IMR-90 (cell line): ENCODE data around the gene CPEB1.

ENCODE experiments used
- BHLHE40 ChIP-seq: fragments of 150-350 bp; IDR thresholded peaks from 2 replicates; pipeline ENCODE4 v1.6.1; 2016; ENCODE audit warnings: mild to moderate bottlenecking, low read depth, low read length
- CHD1 ChIP-seq: IDR thresholded peaks from 2 replicates; pipeline ENCODE4 v1.6.1; 2012; ENCODE audit warnings: low read depth, low read length, improper control_type of control experiment
- FOS ChIP-seq: fragments of 150-350 bp; IDR thresholded peaks from 2 replicates; pipeline ENCODE4 v1.6.1; 2016; ENCODE audit warnings: low read depth, low read length
- MXI1 ChIP-seq: IDR thresholded peaks from 2 replicates; pipeline ENCODE4 v1.6.1; 2012; ENCODE audit warnings: low read depth, mild to moderate bottlenecking, low read length, moderate library complexity, borderline replicate concordance
- NFE2L2 ChIP-seq: fragments of 150-350 bp; IDR thresholded peaks from 2 replicates; pipeline ENCODE4 v1.6.1; 2016; ENCODE audit warnings: low read depth, mild to moderate bottlenecking, low read length
- POLR2A ChIP-seq: IDR thresholded peaks from 2 replicates; pipeline ENCODE4 v1.6.1; 2012; ENCODE audit warnings: mild to moderate bottlenecking, low read depth, low read length
- RAD21 ChIP-seq: IDR thresholded peaks from 2 replicates; pipeline ENCODE4 v1.6.1; 2012; ENCODE audit warnings: low read length, improper control_type of control experiment
- RCOR1 ChIP-seq: IDR thresholded peaks from 2 replicates; pipeline ENCODE4 v1.6.1; 2012; ENCODE audit warnings: mild to moderate bottlenecking, low read length, improper control_type of control experiment; ENCODE audit not compliant: insufficient replicate concordance
- RFX5 ChIP-seq: IDR thresholded peaks from 2 replicates; pipeline ENCODE4 v1.8.0; 2012; ENCODE audit warnings: low read depth, mild to moderate bottlenecking, low read length, moderate library complexity
- SMC3 ChIP-seq: fragments of 150-350 bp; IDR thresholded peaks from 2 replicates; pipeline ENCODE4 v1.6.1; 2016; ENCODE audit warnings: low read depth, mild to moderate bottlenecking, antibody characterized with exemption, low read length, moderate library complexity
- TF ChIP-seq, protein P1 (sequence below): conservative IDR thresholded peaks from 2 replicates; pipeline ENCODE4 v1.5.1; 2012; ENCODE audit warnings: mild to moderate bottlenecking, low read depth, low read length, improper control_type of control experiment
- TF ChIP-seq, protein P2 (sequence below): fragments of 150-350 bp; IDR thresholded peaks from 2 replicates; pipeline ENCODE4 v1.6.1; 2016; ENCODE audit warnings: low read depth, mild to moderate bottlenecking, low read length, moderate library complexity, borderline replicate concordance

DNA sequence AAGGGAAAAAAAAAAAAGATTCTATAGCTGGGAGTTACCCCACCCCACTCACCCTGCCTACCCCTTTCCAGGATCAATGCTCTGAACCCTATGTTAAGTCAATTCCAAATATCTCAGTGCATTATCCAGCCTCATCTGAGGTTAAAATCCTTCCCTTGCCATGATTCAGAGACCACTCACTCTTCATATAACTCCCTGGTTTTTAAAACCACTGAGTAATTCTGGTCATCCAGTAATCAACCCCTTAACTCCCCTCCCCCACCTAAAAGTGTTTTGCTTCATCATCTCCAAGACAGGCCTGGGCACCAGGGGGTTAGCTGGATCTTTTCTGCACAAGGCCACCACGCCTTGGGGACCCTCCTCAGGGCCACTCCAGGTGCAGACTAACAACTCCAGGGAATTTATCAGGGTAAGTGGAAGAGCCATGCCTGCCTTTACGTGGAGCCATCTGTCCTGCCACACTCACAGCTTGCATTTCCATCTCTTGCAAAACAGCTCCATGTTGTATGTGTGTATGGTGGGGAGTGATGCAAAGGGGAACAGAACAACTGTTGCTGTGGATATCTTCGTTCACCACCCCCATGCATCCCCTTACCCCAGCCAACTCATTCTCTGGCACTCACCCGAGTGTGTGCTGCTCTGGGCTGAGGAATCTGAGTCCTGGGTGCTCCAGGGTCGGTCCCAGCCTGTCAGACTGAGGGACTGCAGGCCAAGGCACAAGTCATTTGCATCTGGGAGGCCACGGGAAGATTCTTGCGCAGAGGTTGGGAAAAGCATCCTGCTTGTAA is 76.2 kb downstream of the CPEB1 start:
- no peak for TF ChIP-seq POLR2A
- TF ChIP-seq, protein P1, sequence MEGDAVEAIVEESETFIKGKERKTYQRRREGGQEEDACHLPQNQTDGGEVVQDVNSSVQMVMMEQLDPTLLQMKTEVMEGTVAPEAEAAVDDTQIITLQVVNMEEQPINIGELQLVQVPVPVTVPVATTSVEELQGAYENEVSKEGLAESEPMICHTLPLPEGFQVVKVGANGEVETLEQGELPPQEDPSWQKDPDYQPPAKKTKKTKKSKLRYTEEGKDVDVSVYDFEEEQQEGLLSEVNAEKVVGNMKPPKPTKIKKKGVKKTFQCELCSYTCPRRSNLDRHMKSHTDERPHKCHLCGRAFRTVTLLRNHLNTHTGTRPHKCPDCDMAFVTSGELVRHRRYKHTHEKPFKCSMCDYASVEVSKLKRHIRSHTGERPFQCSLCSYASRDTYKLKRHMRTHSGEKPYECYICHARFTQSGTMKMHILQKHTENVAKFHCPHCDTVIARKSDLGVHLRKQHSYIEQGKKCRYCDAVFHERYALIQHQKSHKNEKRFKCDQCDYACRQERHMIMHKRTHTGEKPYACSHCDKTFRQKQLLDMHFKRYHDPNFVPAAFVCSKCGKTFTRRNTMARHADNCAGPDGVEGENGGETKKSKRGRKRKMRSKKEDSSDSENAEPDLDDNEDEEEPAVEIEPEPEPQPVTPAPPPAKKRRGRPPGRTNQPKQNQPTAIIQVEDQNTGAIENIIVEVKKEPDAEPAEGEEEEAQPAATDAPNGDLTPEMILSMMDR: no peak
- no peak for TF ChIP-seq MXI1
- no peak for TF ChIP-seq NFE2L2
- no peak for TF ChIP-seq SMC3
- TF ChIP-seq RFX5: no peak
- TF ChIP-seq, protein P2, sequence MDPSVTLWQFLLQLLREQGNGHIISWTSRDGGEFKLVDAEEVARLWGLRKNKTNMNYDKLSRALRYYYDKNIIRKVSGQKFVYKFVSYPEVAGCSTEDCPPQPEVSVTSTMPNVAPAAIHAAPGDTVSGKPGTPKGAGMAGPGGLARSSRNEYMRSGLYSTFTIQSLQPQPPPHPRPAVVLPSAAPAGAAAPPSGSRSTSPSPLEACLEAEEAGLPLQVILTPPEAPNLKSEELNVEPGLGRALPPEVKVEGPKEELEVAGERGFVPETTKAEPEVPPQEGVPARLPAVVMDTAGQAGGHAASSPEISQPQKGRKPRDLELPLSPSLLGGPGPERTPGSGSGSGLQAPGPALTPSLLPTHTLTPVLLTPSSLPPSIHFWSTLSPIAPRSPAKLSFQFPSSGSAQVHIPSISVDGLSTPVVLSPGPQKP: no peak
- no peak for TF ChIP-seq BHLHE40
- TF ChIP-seq RCOR1: no peak
- no peak for TF ChIP-seq RAD21
- TF ChIP-seq FOS: no peak
- no peak for TF ChIP-seq CHD1
